H9 (cell line): ENCODE measurements around the gene AP3S2. TPM values are rescaled to one million over a fixed set of nuclear protein-coding genes. Genes with fewer than 3 reads are reported as not detected.

Source experiments
- DNase-seq: peaks from one replicate; pipeline ENCODE4 v3.0.0-alpha.2; 2017
- H2AFZ ChIP-seq: one replicate; pipeline ENCODE4 v1.6.1; 2013; ENCODE audit warnings: mild to moderate bottlenecking, low read length, control low read depth, moderate library complexity
- H2AK5ac ChIP-seq: 2 replicates; pipeline ENCODE4 v1.6.1; 2013; ENCODE audit warnings: low read length, control low read depth, mixed read lengths; ENCODE audit not compliant: insufficient read length
- H2BK120ac ChIP-seq: one replicate; pipeline ENCODE4 v1.6.1; 2013; ENCODE audit warnings: low read depth, mild to moderate bottlenecking, low read length, control low read depth, inconsistent platforms; ENCODE audit not compliant: poor library complexity, severe bottlenecking
- H2BK12ac ChIP-seq: 2 replicates; pipeline ENCODE4 v1.6.1; 2013; ENCODE audit warnings: low read length, control low read depth, mixed read lengths, low read depth; ENCODE audit not compliant: insufficient read length
- H2BK15ac ChIP-seq: 2 replicates; pipeline ENCODE4 v1.6.1; 2013; ENCODE audit warnings: low read depth, low read length, control low read depth
- H2BK20ac ChIP-seq: one replicate; pipeline ENCODE4 v1.6.1; 2013; ENCODE audit warnings: low read depth, mild to moderate bottlenecking, low read length, control low read depth, inconsistent platforms; ENCODE audit not compliant: poor library complexity, severe bottlenecking
- H2BK5ac ChIP-seq: 2 replicates; pipeline ENCODE4 v1.6.1; 2013; ENCODE audit warnings: low read length, control low read depth, mixed read lengths; ENCODE audit not compliant: insufficient read length
- H3K14ac ChIP-seq: 2 replicates; pipeline ENCODE4 v1.6.1; 2013; ENCODE audit warnings: low read length, control low read depth; ENCODE audit not compliant: insufficient read depth
- H3K18ac ChIP-seq: 2 replicates; pipeline ENCODE4 v1.6.1; 2013; ENCODE audit warnings: low read depth, mild to moderate bottlenecking, mixed read lengths, low read length, control low read depth; ENCODE audit not compliant: insufficient read length
- H3K23ac ChIP-seq: 2 replicates; pipeline ENCODE4 v1.6.1; 2013; ENCODE audit warnings: low read length, control low read depth, mixed read lengths, low read depth; ENCODE audit not compliant: insufficient read length
- H3K23me2 ChIP-seq: 2 replicates; pipeline ENCODE4 v1.6.1; 2013; ENCODE audit warnings: low read depth, mild to moderate bottlenecking, mixed read lengths, low read length, control low read depth; ENCODE audit not compliant: insufficient read length, poor library complexity, severe bottlenecking
- H3K27ac ChIP-seq: 2 replicates; pipeline ENCODE4 v1.5.1; 2013; ENCODE audit warnings: low read length, control low read depth, mixed read lengths, low read depth; ENCODE audit not compliant: insufficient read length
- H3K27me3 ChIP-seq: 2 replicates; pipeline ENCODE4 v1.6.1; 2013; ENCODE audit warnings: low read length, control low read depth, inconsistent platforms; ENCODE audit not compliant: insufficient read depth
- H3K4ac ChIP-seq: 2 replicates; pipeline ENCODE4 v1.6.1; 2013; ENCODE audit warnings: low read depth, mild to moderate bottlenecking, control low read depth, inconsistent platforms, low read length, moderate library complexity
- H3K4me1 ChIP-seq: 2 replicates; pipeline ENCODE4 v1.6.1; 2013; ENCODE audit warnings: low read length, control low read depth, inconsistent platforms; ENCODE audit not compliant: insufficient read depth
- H3K4me2 ChIP-seq: 2 replicates; pipeline ENCODE4 v1.6.1; 2013; ENCODE audit warnings: low read length, control low read depth, mixed read lengths; ENCODE audit not compliant: insufficient read length, insufficient read depth
- H3K56ac ChIP-seq: 2 replicates; pipeline ENCODE4 v1.6.1; 2013; ENCODE audit warnings: low read depth, mild to moderate bottlenecking, mixed read lengths, low read length, control low read depth; ENCODE audit not compliant: insufficient read length
- H3K79me1 ChIP-seq: 2 replicates; pipeline ENCODE4 v1.6.1; 2013; ENCODE audit warnings: low read depth, mild to moderate bottlenecking, moderate library complexity, low read length, control low read depth, inconsistent platforms; ENCODE audit not compliant: insufficient read depth, poor library complexity, severe bottlenecking
- H3K79me2 ChIP-seq: 2 replicates; pipeline ENCODE4 v1.6.1; 2013; ENCODE audit warnings: low read length, control low read depth, inconsistent platforms; ENCODE audit not compliant: insufficient read depth
- H3K9ac ChIP-seq: 2 replicates; pipeline ENCODE4 v1.6.1; 2013; ENCODE audit warnings: low read length, control low read depth, mixed read lengths; ENCODE audit not compliant: insufficient read length; ENCODE audit errors: extremely low read depth
- H3K9me3 ChIP-seq: one replicate; pipeline ENCODE4 v1.6.1; 2013; ENCODE audit warnings: low read depth, low read length, inconsistent platforms; ENCODE audit not compliant: control insufficient read depth
- H3T11ph ChIP-seq: one replicate; pipeline ENCODE4 v1.6.1; 2013; ENCODE audit warnings: mild to moderate bottlenecking, low read length, control low read depth, inconsistent platforms
- H4K20me1 ChIP-seq: one replicate; pipeline ENCODE4 v1.6.1; 2013; ENCODE audit not compliant: control insufficient read depth, insufficient read length, insufficient read depth
- H4K5ac ChIP-seq: 2 replicates; pipeline ENCODE4 v1.6.1; 2013; ENCODE audit warnings: low read depth, mild to moderate bottlenecking, mixed read lengths, low read length, control low read depth; ENCODE audit not compliant: insufficient read length
- H4K8ac ChIP-seq: replicated peaks from 2 replicates; pipeline ENCODE4 v1.6.1; 2013; ENCODE audit warnings: low read length, control low read depth, mixed read lengths, low read depth; ENCODE audit not compliant: insufficient read length
- H4K91ac ChIP-seq: 2 replicates; pipeline ENCODE4 v1.6.1; 2013; ENCODE audit warnings: low read depth, mild to moderate bottlenecking, moderate library complexity, mixed read lengths, low read length, control low read depth; ENCODE audit not compliant: insufficient read length
- H3K27ac Mint-ChIP-seq, 3 experiments: 2 replicates in 2 of 3; 3 replicates in 1 of 3; pipeline ENCODE4 v1.8.0; 2020 to 2021; ENCODE audit warnings: mixed read lengths in 3 of 3, mild to moderate bottlenecking in 1 of 3, moderate library complexity in 1 of 3
- H3K27me3 Mint-ChIP-seq: 2 replicates; pipeline ENCODE4 v1.8.0; 2021; ENCODE audit warnings: low read depth, mild to moderate bottlenecking, moderate library complexity, mixed read lengths
- H3K36me3 Mint-ChIP-seq, 3 experiments: 2 replicates in 2 of 3; 3 replicates in 1 of 3; pipeline ENCODE4 v1.8.0; 2020 to 2021; ENCODE audit warnings: low read depth in 3 of 3, mixed read lengths in 3 of 3; ENCODE audit not compliant: insufficient read depth in 1 of 3
- H3K4me1 Mint-ChIP-seq, 2 experiments: 2 replicates each; pipeline ENCODE4 v1.8.0; 2020; ENCODE audit warnings: mixed read lengths in 2 of 2
- H3K4me3 Mint-ChIP-seq, 2 experiments: 2 replicates in 1 of 2; 3 replicates in 1 of 2; pipeline ENCODE4 v1.8.0; 2020 to 2021; ENCODE audit warnings: mild to moderate bottlenecking in 2 of 2, mixed read lengths in 2 of 2, moderate library complexity in 1 of 2
- H3K9me3 Mint-ChIP-seq, 2 experiments: 2 replicates in 1 of 2; 3 replicates in 1 of 2; pipeline ENCODE4 v1.8.0; 2020; ENCODE audit warnings: mild to moderate bottlenecking in 2 of 2, mixed read lengths in 2 of 2, moderate library complexity in 1 of 2
- WGBS: extraction: QIAGEN DNeasy Blood & Tissue Kit; methylation state at CpG from one replicate; pipeline ENCODE4 v1.1.7; 2013; ENCODE audit warnings: missing lambda C conversion rate, low lambda C conversion rate, mixed read lengths; ENCODE audit not compliant: insufficient read length; ENCODE audit errors: extremely low coverage; 5-methylcytosine and 5-hydroxymethylcytosine counted together
- total RNA-seq: library from RNA; stranded (reverse); gene quantifications from 2 replicates; pipeline ENCODE4 v1.2.1, GENCODE V29; 2021
- TF ChIP-seq, protein P1 (sequence below): fragments of 200-600 bp; sonication (generic); conservative IDR thresholded peaks from 3 replicates; pipeline ENCODE4 v1.8.0; 2021; ENCODE audit warnings: antibody characterized with exemption, mild to moderate bottlenecking

Gene AP3S2
- total RNA-seq, 1 experiment from 2014 or later: 33.9 TPM

DNA sequence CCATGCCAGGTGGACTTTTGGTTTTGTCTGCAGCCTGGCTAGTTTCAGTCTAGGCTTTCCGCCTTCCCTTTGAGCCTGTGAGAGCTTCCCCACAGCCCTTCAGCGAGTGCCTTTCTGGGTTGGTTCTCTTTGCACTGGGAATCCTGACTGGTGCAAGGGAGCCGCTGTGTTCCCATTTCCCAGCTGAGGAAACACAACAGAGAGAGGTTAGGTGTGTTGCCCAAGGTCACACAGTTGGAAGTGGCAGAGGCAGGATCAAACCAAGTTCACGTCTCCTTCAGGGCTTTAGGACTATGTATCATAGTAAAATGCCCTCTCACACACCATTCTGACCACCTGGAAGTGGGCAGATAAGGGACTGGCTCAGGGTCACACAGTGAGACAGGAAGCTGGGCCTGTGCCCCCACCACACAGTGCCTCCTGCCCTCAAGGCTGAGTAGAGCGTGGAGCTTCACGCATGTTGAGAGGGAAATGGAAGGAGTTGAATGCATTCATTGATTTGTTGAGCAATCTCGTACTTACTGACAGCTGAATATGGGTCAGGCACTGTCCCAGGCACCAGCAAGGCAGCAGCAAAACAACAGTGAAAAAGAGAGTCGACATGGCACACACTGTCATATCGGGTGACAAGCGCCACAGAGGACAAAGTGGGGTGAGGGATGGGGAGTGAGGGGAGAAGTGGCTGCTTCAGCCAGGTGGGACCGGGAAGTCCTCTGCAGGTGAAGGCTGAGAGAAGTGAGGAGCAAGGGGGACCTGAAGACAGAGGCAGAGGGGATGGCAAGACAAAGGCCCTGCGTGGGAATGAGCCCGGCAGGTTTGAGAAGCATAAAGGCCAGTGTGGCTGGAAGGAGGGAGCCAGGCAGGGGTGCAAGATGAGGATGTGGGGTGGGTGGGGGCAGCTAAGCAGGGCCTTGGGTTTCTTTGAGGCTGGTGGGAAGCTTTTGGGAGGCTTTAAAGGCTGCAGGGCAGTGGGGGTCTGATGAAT is 66.8 kb downstream of the AP3S2 start:
- Mint-ChIP-seq H3K4me3 (no peak overlapping the region), H3K27ac (peak overlapping the region; percentile 24 to 61 (median 38); a peak in 2 of 7 replicates), H3K36me3 (no peaks in the 10 kb centered on the region), H3K4me1 (peaks cover 11 to 23% of the 10 kb centered on the region in 2 experiments; a peak in 3 of 4 replicates), H3K27me3 (peaks cover 4% of the 10 kb centered on the region), H3K9me3 (no peaks in the 10 kb centered on the region)
- no peak overlapping the region for H2AK5ac ChIP-seq
- H2BK5ac ChIP-seq: no peak overlapping the region
- TF ChIP-seq, protein P1, sequence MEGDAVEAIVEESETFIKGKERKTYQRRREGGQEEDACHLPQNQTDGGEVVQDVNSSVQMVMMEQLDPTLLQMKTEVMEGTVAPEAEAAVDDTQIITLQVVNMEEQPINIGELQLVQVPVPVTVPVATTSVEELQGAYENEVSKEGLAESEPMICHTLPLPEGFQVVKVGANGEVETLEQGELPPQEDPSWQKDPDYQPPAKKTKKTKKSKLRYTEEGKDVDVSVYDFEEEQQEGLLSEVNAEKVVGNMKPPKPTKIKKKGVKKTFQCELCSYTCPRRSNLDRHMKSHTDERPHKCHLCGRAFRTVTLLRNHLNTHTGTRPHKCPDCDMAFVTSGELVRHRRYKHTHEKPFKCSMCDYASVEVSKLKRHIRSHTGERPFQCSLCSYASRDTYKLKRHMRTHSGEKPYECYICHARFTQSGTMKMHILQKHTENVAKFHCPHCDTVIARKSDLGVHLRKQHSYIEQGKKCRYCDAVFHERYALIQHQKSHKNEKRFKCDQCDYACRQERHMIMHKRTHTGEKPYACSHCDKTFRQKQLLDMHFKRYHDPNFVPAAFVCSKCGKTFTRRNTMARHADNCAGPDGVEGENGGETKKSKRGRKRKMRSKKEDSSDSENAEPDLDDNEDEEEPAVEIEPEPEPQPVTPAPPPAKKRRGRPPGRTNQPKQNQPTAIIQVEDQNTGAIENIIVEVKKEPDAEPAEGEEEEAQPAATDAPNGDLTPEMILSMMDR: no peak
- no CpG with 5 or more reads among the region's 13 CpGs for WGBS
- H2BK20ac ChIP-seq: no peak overlapping the region
- H3K23me2 ChIP-seq: no peaks in the 10 kb centered on the region
- no peak overlapping the region for H3K18ac ChIP-seq
- no peak overlapping the region for H2AFZ ChIP-seq
- no peak overlapping the region for H3K23ac ChIP-seq
- H3K9ac ChIP-seq: no peak overlapping the region
- no peaks in the 10 kb centered on the region for H3K27me3 ChIP-seq
- H4K91ac ChIP-seq: no peak overlapping the region
- no peak overlapping the region for H3K27ac ChIP-seq
- H3K79me1 ChIP-seq: no peaks in the 10 kb centered on the region
- no peaks in the 10 kb centered on the region for H3K79me2 ChIP-seq
- no peaks in the 10 kb centered on the region for H4K20me1 ChIP-seq
- no peak overlapping the region for H3T11ph ChIP-seq
- no peak for DNase-seq
- H3K4me1 ChIP-seq: no peaks in the 10 kb centered on the region
- H3K4me2 ChIP-seq: no peak overlapping the region
- no peak overlapping the region for H3K14ac ChIP-seq
- no peaks in the 10 kb centered on the region for H3K9me3 ChIP-seq
- no peak overlapping the region for H4K5ac ChIP-seq
- H3K56ac ChIP-seq: no peak overlapping the region
- H2BK12ac ChIP-seq: no peak overlapping the region
- H2BK120ac ChIP-seq: no peak overlapping the region
- H3K4ac ChIP-seq: no peak overlapping the region
- no peak overlapping the region for H4K8ac ChIP-seq
- no peak overlapping the region for H2BK15ac ChIP-seq
